Measurements from ENCODE around the gene TENT4A.

The TENT4A gene

GRCh38 chr5:6742081-6742758, 29.0 kb downstream of the TENT4A start:
- H2BK12ac ChIP-seq (ENCODE audit: low read length) = no peak overlapping the region
- no peak overlapping the region for H3K18ac ChIP-seq (ENCODE audit: low read length)
- H4K8ac ChIP-seq (ENCODE audit: low read depth, low read length) = no peak overlapping the region
- H3K79me1 ChIP-seq (ENCODE audit: low read depth, low read length) = peaks cover 7% of the 10 kb centered on the region
- H3K4me1 ChIP-seq (ENCODE audit: control insufficient read depth in 2 of 2, insufficient read depth in 1 of 2, low read depth in 1 of 2, low read length in 2 of 2) = peaks cover 0 to 3% of the 10 kb centered on the region in 2 donors
- H2BK15ac ChIP-seq (ENCODE audit: low read length) = no peak overlapping the region
- H3K27ac ChIP-seq (replicated peaks; ENCODE audit: low read length) = no peak overlapping the region
- no peak overlapping the region for H3K14ac ChIP-seq (ENCODE audit: low read length)
- no peak overlapping the region for H3K4me3 ChIP-seq (ENCODE audit: low read length in 2 of 2)
- H2AFZ ChIP-seq (ENCODE audit: low read length) = no peak overlapping the region
- H4K91ac ChIP-seq (ENCODE audit: low read depth, low read length, poor library complexity) = no peak overlapping the region
- no peak overlapping the region for H2BK5ac ChIP-seq (ENCODE audit: low read length)
- no peak overlapping the region for H3K23ac ChIP-seq (ENCODE audit: low read depth, low read length, poor library complexity)
- no peak overlapping the region for H2AK5ac ChIP-seq (ENCODE audit: low read depth, low read length)
- H3K9ac ChIP-seq (ENCODE audit: low read depth, low read length, poor library complexity) = no peak overlapping the region
- H3K27me3 ChIP-seq (ENCODE audit: control insufficient read depth in 3 of 3, insufficient read depth in 3 of 3, low read depth in 1 of 3, low read length in 3 of 3) = no peaks in the 10 kb centered on the region
- H3K4me2 ChIP-seq (ENCODE audit: insufficient read depth, low read length, poor library complexity, severe bottlenecking) = no peak overlapping the region
- no peaks in the 10 kb centered on the region for H3K9me3 ChIP-seq (replicated peaks in 1 of 2; ENCODE audit: control insufficient read depth in 2 of 2, insufficient read depth in 1 of 2, low read depth in 1 of 2, low read length in 2 of 2)
- DNase-seq (ENCODE audit: low spot score) = no peak
- WGBS, 2 donors (ENCODE audit: extremely low coverage in 2 of 2, insufficient read length in 2 of 2, insufficient replicate concordance in 1 of 2) = no CpG with 5 or more reads among the region's 13 CpGs
- H3K36me3 ChIP-seq (replicated peaks in 1 of 2; ENCODE audit: control insufficient read depth in 2 of 2, insufficient read depth in 2 of 2, low read length in 2 of 2) = peaks cover 32 to 99% of the 10 kb centered on the region in 2 donors
- no peak overlapping the region for H2BK120ac ChIP-seq (ENCODE audit: low read depth, low read length)
- H3K4ac ChIP-seq (ENCODE audit: low read length) = no peak overlapping the region

- no peak overlapping the region for H3K18ac ChIP-seq (ENCODE audit: low read length)
- H3K14ac ChIP-seq (ENCODE audit: low read length) = peak overlapping the region; percentile 33
- peak overlapping the region; percentile 25 for H3K9ac ChIP-seq (ENCODE audit: low read depth, low read length, poor library complexity)
- H4K8ac ChIP-seq (ENCODE audit: low read depth, low read length) = no peak overlapping the region
- H2BK120ac ChIP-seq (ENCODE audit: low read depth, low read length) = no peak overlapping the region
- no peak for DNase-seq (ENCODE audit: low spot score)
- H3K27ac ChIP-seq (replicated peaks; ENCODE audit: low read length) = no peak overlapping the region
- no peak overlapping the region for H2BK5ac ChIP-seq (ENCODE audit: low read length)
- H2AFZ ChIP-seq (ENCODE audit: low read length) = no peak overlapping the region
- no peak overlapping the region for H2AK5ac ChIP-seq (ENCODE audit: low read depth, low read length)
- H3K9me3 ChIP-seq (replicated peaks in 1 of 2; ENCODE audit: control insufficient read depth in 2 of 2, insufficient read depth in 1 of 2, low read depth in 1 of 2, low read length in 2 of 2) = no peaks in the 10 kb centered on the region
- peak overlapping the region; percentile 26 for H3K23ac ChIP-seq (ENCODE audit: low read depth, low read length, poor library complexity)
- H3K4me3 ChIP-seq (ENCODE audit: low read length in 2 of 2) = no peak overlapping the region
- no peak overlapping the region for H2BK12ac ChIP-seq (ENCODE audit: low read length)
- H2BK15ac ChIP-seq (ENCODE audit: low read length) = no peak overlapping the region
- peaks cover 11% of the 10 kb centered on the region for H3K79me1 ChIP-seq (ENCODE audit: low read depth, low read length)
- H3K4me1 ChIP-seq (ENCODE audit: control insufficient read depth in 2 of 2, insufficient read depth in 1 of 2, low read depth in 1 of 2, low read length in 2 of 2) = peaks cover 0 to 3% of the 10 kb centered on the region in 2 donors
- no peak overlapping the region for H4K91ac ChIP-seq (ENCODE audit: low read depth, low read length, poor library complexity)
- H3K4ac ChIP-seq (ENCODE audit: low read length) = no peak overlapping the region
- H3K36me3 ChIP-seq (replicated peaks in 1 of 2; ENCODE audit: control insufficient read depth in 2 of 2, insufficient read depth in 2 of 2, low read length in 2 of 2) = peaks cover 30 to 99% of the 10 kb centered on the region in 2 donors
- WGBS, 2 donors (ENCODE audit: extremely low coverage in 2 of 2, insufficient read length in 2 of 2, insufficient replicate concordance in 1 of 2) = no CpG with 5 or more reads among the region's 10 CpGs
- H3K4me2 ChIP-seq (ENCODE audit: insufficient read depth, low read length, poor library complexity, severe bottlenecking) = no peak overlapping the region
- H3K27me3 ChIP-seq (ENCODE audit: control insufficient read depth in 3 of 3, insufficient read depth in 3 of 3, low read depth in 1 of 3, low read length in 3 of 3) = no peaks in the 10 kb centered on the region
Measured at GRCh38 chr5:6743161-6743560, 29.9 kb downstream of the TENT4A start.

- peaks cover 0 to 3% of the 10 kb centered on the region in 2 donors for H3K4me1 ChIP-seq (ENCODE audit: control insufficient read depth in 2 of 2, insufficient read depth in 1 of 2, low read depth in 1 of 2, low read length in 2 of 2)
- no peaks in the 10 kb centered on the region for H3K27me3 ChIP-seq (ENCODE audit: control insufficient read depth in 3 of 3, insufficient read depth in 3 of 3, low read depth in 1 of 3, low read length in 3 of 3)
- no peak overlapping the region for H3K9ac ChIP-seq (ENCODE audit: low read depth, low read length, poor library complexity)
- H2BK5ac ChIP-seq (ENCODE audit: low read length) = no peak overlapping the region
- no peak overlapping the region for H2AFZ ChIP-seq (ENCODE audit: low read length)
- H3K36me3 ChIP-seq (replicated peaks in 1 of 2; ENCODE audit: control insufficient read depth in 2 of 2, insufficient read depth in 2 of 2, low read length in 2 of 2) = peaks cover 23 to 99% of the 10 kb centered on the region in 2 donors
- H4K91ac ChIP-seq (ENCODE audit: low read depth, low read length, poor library complexity) = no peak overlapping the region
- no peak overlapping the region for H3K4me3 ChIP-seq (ENCODE audit: low read length in 2 of 2)
- H4K8ac ChIP-seq (ENCODE audit: low read depth, low read length) = no peak overlapping the region
- no peak for DNase-seq (ENCODE audit: low spot score)
- H3K79me1 ChIP-seq (ENCODE audit: low read depth, low read length) = peaks cover 13% of the 10 kb centered on the region
- H3K4me2 ChIP-seq (ENCODE audit: insufficient read depth, low read length, poor library complexity, severe bottlenecking) = no peak overlapping the region
- no CpG with 5 or more reads among the region's 12 CpGs for WGBS, 2 donors (ENCODE audit: extremely low coverage in 2 of 2, insufficient read length in 2 of 2, insufficient replicate concordance in 1 of 2)
- H3K27ac ChIP-seq (replicated peaks; ENCODE audit: low read length) = no peak overlapping the region
- no peak overlapping the region for H3K14ac ChIP-seq (ENCODE audit: low read length)
- H3K9me3 ChIP-seq (replicated peaks in 1 of 2; ENCODE audit: control insufficient read depth in 2 of 2, insufficient read depth in 1 of 2, low read depth in 1 of 2, low read length in 2 of 2) = no peaks in the 10 kb centered on the region
- no peak overlapping the region for H2BK12ac ChIP-seq (ENCODE audit: low read length)
- no peak overlapping the region for H2AK5ac ChIP-seq (ENCODE audit: low read depth, low read length)
- H2BK120ac ChIP-seq (ENCODE audit: low read depth, low read length) = no peak overlapping the region
- no peak overlapping the region for H2BK15ac ChIP-seq (ENCODE audit: low read length)
- no peak overlapping the region for H3K18ac ChIP-seq (ENCODE audit: low read length)
- no peak overlapping the region for H3K23ac ChIP-seq (ENCODE audit: low read depth, low read length, poor library complexity)
- no peak overlapping the region for H3K4ac ChIP-seq (ENCODE audit: low read length)
Measured at GRCh38 chr5:6744841-6745705, 31.8 kb downstream of the TENT4A start.

GRCh38 chr5:6745706-6746222, 32.5 kb downstream of the TENT4A start:
- H3K27me3 ChIP-seq (ENCODE audit: control insufficient read depth in 3 of 3, insufficient read depth in 3 of 3, low read depth in 1 of 3, low read length in 3 of 3) = no peaks in the 10 kb centered on the region
- no peak overlapping the region for H3K14ac ChIP-seq (ENCODE audit: low read length)
- H4K91ac ChIP-seq (ENCODE audit: low read depth, low read length, poor library complexity) = no peak overlapping the region
- H3K23ac ChIP-seq (ENCODE audit: low read depth, low read length, poor library complexity) = no peak overlapping the region
- peaks cover 22 to 99% of the 10 kb centered on the region in 2 donors for H3K36me3 ChIP-seq (replicated peaks in 1 of 2; ENCODE audit: control insufficient read depth in 2 of 2, insufficient read depth in 2 of 2, low read length in 2 of 2)
- H3K27ac ChIP-seq (replicated peaks; ENCODE audit: low read length) = no peak overlapping the region
- no peak overlapping the region for H3K4ac ChIP-seq (ENCODE audit: low read length)
- no peak overlapping the region for H2BK120ac ChIP-seq (ENCODE audit: low read depth, low read length)
- no peak overlapping the region for H2AK5ac ChIP-seq (ENCODE audit: low read depth, low read length)
- H3K4me1 ChIP-seq (ENCODE audit: control insufficient read depth in 2 of 2, insufficient read depth in 1 of 2, low read depth in 1 of 2, low read length in 2 of 2) = peaks cover 0 to 3% of the 10 kb centered on the region in 2 donors
- no peak overlapping the region for H3K9ac ChIP-seq (ENCODE audit: low read depth, low read length, poor library complexity)
- no peak for DNase-seq (ENCODE audit: low spot score)
- H2BK5ac ChIP-seq (ENCODE audit: low read length) = no peak overlapping the region
- H3K18ac ChIP-seq (ENCODE audit: low read length) = no peak overlapping the region
- H4K8ac ChIP-seq (ENCODE audit: low read depth, low read length) = no peak overlapping the region
- WGBS, 2 donors (ENCODE audit: extremely low coverage in 2 of 2, insufficient read length in 2 of 2, insufficient replicate concordance in 1 of 2) = no CpG with 5 or more reads among the region's 10 CpGs
- no peak overlapping the region for H2BK12ac ChIP-seq (ENCODE audit: low read length)
- no peak overlapping the region for H3K4me2 ChIP-seq (ENCODE audit: insufficient read depth, low read length, poor library complexity, severe bottlenecking)
- no peak overlapping the region for H3K4me3 ChIP-seq (ENCODE audit: low read length in 2 of 2)
- no peak overlapping the region for H2BK15ac ChIP-seq (ENCODE audit: low read length)
- H3K9me3 ChIP-seq (replicated peaks in 1 of 2; ENCODE audit: control insufficient read depth in 2 of 2, insufficient read depth in 1 of 2, low read depth in 1 of 2, low read length in 2 of 2) = no peaks in the 10 kb centered on the region
- H3K79me1 ChIP-seq (ENCODE audit: low read depth, low read length) = peaks cover 11% of the 10 kb centered on the region
- H2AFZ ChIP-seq (ENCODE audit: low read length) = no peak overlapping the region
